ENCODE results near the gene CRK.

CRK gene

DNA sequence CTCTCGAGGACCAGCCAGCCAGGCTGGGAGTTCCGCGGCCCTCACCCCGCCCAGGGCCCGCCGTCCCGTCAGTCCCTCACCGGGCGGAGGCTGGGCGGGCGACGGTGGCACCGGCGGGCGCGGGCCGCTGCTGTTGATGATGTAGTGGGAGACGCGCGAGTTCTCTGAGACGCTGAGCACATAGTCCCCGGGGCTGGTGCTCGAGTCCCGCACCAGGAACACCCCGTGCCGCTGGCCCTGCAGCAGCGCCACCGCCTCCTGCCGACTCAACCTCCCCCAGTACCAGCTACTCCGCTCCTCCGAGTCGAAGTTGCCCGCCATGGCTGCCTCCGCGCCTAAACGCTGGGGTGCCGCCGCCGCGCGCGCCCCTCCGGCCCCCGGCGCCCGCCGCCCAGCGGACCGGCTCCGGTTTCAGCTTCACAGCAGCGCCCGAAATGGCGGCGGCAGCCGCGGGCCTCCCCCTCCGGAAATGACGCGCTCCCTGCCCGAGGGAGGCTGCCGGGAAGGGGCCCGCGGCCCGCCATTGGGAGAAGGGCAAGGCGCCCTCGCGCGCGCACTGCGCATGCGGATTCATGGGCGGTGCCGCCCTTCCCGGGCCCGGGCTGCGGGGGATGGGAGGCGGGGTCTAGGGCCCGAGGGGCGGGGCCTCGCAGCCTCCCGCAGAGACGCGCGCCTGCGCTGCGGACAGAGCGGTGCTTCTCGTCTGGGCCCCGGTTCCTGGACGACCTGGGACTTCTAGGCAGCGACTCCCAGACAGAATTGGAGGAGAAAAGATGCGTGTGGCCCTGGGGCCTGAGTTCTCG, at the start of gene CRK:
Gene CRK, minus strand, starts transcription at position 436 of the 803 bp plus-strand sequence. Its CDS starts 115 bp downstream, at position 321.
- peak; percentile 96 to 97 for DNase-seq (ENCODE audit: low read depth in 2 of 2)

- DNase-seq (ENCODE audit: low read depth in 2 of 2) = no peak
Observed at GRCh38 chr17:1505586-1505985, 49.6 kb upstream of the CRK start.

DNA sequence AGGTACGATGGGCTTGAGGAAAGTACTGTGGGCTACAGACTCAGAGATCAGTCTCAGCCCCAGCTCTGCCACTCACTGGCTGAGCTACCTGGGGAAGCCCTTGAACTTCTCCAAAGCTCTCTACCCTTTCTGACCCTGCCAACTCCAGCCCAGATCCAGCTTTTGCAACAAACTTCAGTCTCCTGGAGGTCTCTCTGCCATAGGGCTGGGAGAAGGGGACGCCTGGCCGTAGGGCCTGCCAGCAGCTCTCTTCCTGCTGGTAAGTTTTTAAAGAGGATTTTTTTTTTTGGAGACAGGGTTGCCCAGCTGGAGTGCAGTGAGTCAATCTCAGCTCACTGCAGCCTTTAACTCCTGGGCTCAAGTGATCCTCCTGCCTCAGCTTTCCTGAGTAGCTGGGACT, 48.8 kb upstream of the CRK start:
- no peak for DNase-seq (ENCODE audit: low read depth in 2 of 2)

- DNase-seq (ENCODE audit: low read depth in 2 of 2) = no peak
Observed at GRCh38 chr17:1503699-1504098, 47.7 kb upstream of the CRK start.

- no peak for DNase-seq (ENCODE audit: low read depth in 2 of 2)
Observed at GRCh38 chr17:1498869-1499268, 42.8 kb upstream of the CRK start.

GRCh38 chr17:1498233-1498632, 42.2 kb upstream of the CRK start:
- no peak for DNase-seq (ENCODE audit: low read depth in 2 of 2)

DNA sequence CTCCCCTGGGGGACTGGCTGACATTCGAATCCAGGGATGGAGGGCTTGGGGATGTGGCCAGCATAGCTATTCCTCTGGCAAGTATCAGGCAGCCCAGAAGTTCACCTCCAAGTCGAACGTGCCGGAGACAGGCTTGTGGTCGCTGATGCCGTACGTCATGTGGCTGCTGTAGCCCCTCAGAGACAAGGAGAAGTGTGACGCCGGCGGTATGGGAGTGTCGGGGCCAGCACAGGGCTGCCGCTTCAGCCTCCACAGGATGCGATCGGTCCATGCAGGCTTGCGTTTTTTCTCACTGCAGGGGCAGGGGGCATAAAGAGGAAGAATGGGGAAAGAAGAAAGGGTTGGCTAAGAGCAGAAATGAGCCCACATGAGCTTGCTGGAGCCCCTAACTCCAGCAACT, 41.8 kb upstream of the CRK start:
- DNase-seq (ENCODE audit: low read depth in 2 of 2) = no peak

- no peak for DNase-seq (ENCODE audit: low read depth in 2 of 2)
Observed at GRCh38 chr17:1496869-1497268, 40.8 kb upstream of the CRK start.

- no peak for DNase-seq (ENCODE audit: low read depth in 2 of 2)
Observed at GRCh38 chr17:1495265-1495989, 39.4 kb upstream of the CRK start.

GRCh38 chr17:1494736-1495253, 38.8 kb upstream of the CRK start:
- no peak for DNase-seq (ENCODE audit: low read depth in 2 of 2)

GRCh38 chr17:1494203-1494602, 38.2 kb upstream of the CRK start:
- DNase-seq (ENCODE audit: low read depth in 2 of 2) = no peak

- no peak for DNase-seq (ENCODE audit: low read depth in 2 of 2)
Observed at GRCh38 chr17:1493291-1493980, 37.4 kb upstream of the CRK start.

DNA sequence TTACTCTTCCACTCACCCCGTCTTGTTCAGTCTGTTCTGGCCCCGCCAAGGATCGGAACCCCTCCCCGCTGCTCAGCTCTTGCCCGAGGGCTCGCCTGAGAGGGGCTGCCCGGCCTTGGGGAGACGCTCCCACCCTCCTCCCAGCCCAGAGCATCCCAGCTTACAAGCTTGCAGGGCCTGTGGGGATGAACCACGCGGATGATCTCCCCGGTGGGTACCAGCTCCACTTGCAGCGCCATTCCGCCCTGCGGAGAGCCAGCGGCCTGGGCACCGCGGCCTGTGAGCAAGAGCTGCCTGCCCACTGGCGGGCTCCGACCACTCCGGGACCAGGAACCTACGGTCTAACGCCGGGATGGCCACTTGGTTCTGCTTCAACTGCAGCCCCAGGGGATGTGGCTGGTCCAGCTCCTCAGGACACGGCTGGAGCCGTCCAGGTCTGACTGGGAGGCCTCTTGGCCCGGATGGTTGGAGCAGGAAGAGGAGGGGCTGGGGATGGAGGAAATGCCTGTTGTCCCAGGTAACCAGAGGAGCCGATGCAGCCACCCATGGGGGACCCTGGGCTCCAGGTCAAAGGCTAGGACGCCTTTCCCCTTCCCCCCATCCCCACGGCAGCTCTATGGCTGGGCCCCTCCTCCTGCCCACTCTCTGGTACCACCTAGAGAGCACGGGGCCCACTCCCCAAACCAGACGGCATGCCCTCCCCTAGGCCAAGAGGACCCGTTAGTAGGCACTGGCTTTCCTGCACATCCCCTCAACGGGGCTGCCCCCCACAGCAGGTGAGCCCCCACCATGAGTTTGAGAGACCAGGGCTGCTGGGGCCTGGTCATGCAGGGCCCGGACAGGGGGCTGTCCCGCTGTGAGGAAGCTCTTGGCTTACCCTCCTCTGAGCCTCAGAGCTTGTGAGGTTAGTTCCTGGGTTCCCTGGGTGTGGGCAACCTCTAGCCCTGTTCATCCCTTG, 36.5 kb upstream of the CRK start, which contains the start of gene MYO1C:
Gene MYO1C, minus strand, starts transcription at position 438 of the 958 bp plus-strand sequence. Its CDS starts 199 bp downstream, at position 239.
- DNase-seq (ENCODE audit: low read depth in 2 of 2) = no peak

DNA sequence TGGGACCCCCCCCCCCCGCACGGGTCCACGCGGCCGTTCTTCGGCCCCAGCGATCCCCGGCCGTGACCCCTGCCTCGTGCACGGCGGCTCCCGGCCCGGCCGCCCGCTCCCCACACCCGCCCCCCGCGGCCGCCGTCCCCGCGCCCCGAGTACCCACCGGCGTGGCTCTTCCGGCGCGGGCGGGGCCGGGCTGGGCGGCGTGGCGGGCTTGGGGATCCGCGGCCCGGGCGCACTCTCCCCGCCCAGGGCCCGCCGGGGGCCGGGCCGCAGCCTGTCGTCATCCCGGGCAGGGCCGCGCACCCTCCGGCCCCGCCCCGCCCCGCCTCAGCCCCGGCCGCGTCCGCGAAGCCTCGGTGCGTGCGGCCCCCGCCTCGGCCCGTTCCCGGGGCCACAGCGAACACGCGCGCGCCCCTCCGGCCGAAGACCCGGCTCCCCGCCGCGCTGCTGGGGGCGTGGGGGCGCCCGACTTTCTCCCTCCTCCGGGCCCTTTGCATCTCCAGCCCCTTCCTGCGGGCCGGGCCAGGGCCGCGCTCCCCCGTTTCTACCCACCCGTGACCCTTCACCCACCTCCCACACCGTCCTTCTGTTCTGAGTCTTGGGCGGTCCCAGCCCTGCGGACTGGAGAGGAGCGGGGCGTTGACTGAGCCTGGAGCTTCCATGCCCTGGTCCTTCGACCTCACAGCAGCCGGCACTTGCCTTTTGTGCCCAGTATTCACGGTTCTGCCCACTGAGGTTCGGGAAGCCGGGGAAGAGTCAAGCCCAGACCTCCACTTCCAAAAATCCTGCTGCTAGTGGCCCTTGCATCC, 35.6 kb upstream of the CRK start:
- no peak for DNase-seq (ENCODE audit: low read depth in 2 of 2)

- DNase-seq (ENCODE audit: low read depth in 2 of 2) = peak; percentile 52 to 65
Observed at GRCh38 chr17:1490643-1491442, 34.8 kb upstream of the CRK start.

DNA sequence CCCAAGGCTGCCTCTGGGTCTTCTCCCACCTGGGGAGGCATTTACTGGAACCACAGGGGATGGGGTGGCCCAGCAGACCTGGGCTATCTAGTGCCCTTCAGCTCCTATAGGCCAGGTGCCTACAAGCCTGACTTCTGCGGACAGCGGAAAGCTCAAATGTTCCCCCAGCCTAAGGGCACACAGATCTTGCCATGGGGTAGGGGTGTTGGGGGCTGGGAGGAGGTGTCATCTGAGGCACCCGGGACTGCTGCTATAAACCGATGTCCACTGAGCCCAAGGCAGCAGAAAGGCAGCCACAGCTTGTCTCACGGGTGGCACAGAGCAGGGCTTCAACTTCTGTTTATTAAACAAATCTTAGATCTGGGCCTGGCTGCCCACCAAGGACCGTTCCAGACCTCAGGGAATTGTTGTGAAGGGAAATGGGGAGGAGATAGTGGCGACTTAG, 32.8 kb upstream of the CRK start:
- DNase-seq (ENCODE audit: low read depth in 2 of 2) = no peak

GRCh38 chr17:1487939-1488825, 32.1 kb upstream of the CRK start:
- DNase-seq (ENCODE audit: low read depth in 2 of 2) = peak in 1 of 2 donors; percentile 56

Measured in activated CD4-positive, alpha-beta T cell treated with anti-CD3 and anti-CD28 coated beads for 24 hours (primary cell).